ENCODE data around the gene B9D2.

Gene B9D2

DNA sequence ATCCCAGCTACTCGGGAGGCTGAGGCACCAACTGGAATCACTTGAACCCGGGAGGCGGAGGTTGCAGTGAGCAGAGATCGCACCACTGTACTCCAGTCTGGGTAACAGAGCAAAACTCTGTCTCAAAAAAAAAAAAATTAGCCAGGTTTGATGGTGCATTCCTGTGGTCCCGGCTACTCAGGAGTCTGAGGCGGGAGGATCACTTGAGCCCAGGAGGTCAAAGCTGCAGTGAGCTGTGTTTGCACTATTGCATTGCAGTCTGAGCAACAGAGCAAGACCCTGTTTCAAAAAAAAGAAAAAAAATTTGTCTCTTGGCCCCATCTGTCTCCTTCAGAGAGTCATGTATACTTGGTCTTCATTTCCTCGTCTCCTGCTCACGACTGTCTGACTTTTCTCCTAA lies 52.3 kb downstream of the B9D2 start:
- DNase-seq (ENCODE audit: low read depth in 3 of 3, low spot score in 1 of 3) = no peak

DNA sequence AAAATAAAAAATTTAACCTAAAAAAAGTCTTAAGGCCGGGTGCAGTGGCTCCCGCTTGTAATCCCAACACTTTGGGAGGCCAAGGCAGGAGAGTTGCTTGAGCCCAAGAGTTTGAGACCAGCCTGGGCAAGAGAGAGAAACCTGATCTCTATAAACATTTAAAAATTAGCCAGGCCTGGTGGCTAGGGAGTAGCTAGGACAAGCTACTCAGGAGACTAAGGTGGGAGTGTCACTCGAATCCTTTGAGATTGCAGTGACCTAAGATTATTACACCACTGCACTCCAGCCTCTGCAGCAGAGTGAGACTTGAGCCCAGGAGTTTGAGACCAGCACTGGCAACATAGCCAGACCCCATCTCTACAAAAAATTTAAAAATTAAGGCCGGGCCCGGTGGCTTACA lies 52.9 kb downstream of the B9D2 start:
- DNase-seq (ENCODE audit: low read depth in 3 of 3, low spot score in 1 of 3) = no peak

- peak; percentile 81 to 84 (median 81) for DNase-seq (ENCODE audit: low read depth in 3 of 3, low spot score in 1 of 3)
Observed at GRCh38 chr19:41310033-41310831, 53.7 kb downstream of the B9D2 start, which contains the start of gene CCDC97. Gene CCDC97 (plus strand): TSS chr19:41310172. CDS start chr19:41310311, 139 bp downstream.

- DNase-seq (ENCODE audit: low read depth in 3 of 3, low spot score in 1 of 3) = no peak
Observed at GRCh38 chr19:41309180-41310032, 54.5 kb downstream of the B9D2 start.

DNA sequence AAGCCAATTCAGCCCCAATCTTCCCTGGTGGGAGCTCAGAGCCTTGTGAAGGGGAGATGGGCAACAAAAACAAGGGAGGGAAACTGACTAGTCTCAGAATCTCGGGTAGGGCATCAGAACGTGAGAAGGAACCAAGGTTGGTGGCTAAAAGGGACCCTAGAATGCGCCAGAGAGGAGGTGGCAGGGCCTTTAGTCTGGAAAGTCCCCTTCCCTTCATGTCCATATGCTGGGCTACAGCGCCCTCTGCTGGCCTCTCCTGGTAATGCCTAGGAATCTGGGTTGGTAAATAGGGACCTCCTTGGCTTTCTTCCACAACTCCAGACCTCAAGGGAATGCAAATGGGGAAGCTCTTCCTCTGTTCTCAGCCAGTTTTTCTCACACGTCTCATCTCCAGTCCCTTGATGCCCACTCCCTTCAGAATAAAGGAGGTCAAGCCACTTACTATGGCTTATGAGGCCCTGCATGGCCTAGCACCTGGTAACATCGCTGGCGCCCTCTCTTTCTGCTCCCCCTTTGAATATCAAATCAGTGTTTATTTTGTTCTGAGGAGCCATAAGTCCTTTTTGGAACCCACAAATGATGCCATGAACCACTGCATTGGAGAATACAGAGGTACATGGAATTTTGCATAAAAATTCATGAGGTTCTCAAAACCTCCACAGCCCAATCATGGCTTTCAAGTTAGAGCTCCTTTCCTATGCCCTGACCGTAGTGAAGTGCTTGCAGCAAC lies 55.3 kb downstream of the B9D2 start:
- peak; percentile 81 to 97 (median 88) for DNase-seq (ENCODE audit: low read depth in 3 of 3, low spot score in 1 of 3)

DNA sequence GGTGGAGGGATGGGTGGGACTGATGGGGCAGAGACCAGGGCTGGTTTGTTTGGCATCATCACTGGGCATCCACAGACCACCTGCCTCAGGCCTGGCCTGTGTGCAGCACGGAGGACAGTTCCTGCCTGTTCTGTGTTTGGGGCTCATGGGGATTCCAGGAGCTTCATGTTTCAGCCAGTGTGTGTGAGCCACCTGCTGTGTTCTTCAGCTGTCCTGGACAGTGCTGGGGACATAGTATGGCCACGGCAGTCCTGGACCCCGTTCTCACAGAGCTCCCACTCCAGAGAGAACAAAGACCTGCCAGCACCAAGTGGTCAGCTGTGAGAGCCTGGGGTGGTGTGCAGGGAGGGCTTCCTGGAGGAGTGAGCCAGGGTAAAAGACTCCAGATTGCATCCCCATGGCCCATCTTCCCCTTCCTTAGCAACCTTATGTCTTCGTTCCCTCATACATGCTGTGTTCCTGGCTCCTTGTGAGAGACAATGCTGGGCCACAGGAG lies 55.9 kb downstream of the B9D2 start:
- DNase-seq (ENCODE audit: low read depth in 3 of 3, low spot score in 1 of 3) = no peak

DNA sequence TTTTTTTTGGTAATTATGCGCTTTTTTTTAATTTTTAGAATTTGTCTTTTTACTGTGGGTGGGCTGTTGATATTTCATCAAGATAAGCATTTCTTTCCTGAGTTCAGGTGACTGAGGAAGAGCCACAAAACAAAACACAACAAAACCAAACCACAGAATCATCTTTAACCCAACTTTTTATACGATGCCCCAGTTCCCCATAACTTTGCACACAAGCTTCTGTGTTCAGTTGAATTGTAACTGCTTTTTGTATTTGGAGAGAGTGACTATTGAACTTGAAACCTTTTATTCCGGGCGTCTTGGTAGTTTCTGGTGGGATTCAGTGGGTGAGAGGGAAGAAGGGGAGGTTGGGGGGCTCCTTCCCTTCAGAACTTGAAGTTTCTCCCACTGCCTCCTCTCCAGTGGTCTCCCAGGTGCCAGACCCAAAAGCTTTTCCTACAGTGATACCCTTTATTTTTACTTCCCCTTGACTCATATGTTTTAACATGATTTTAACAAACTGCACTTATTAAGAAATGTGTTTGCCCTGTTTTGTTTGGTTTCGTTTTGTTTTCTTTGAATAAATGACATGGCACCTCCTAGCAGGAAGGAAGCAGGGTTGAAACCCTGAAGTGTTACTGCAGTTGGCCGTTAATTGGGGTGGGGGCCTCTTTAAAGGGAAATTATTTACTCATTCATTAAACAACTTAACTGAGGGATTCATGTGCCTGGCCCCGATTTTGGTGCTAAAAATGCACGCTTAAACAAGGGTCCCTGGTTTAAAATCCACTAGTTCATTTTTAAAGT lies 56.7 kb downstream of the B9D2 start:
- DNase-seq (ENCODE audit: low read depth in 3 of 3, low spot score in 1 of 3) = no peak

DNA sequence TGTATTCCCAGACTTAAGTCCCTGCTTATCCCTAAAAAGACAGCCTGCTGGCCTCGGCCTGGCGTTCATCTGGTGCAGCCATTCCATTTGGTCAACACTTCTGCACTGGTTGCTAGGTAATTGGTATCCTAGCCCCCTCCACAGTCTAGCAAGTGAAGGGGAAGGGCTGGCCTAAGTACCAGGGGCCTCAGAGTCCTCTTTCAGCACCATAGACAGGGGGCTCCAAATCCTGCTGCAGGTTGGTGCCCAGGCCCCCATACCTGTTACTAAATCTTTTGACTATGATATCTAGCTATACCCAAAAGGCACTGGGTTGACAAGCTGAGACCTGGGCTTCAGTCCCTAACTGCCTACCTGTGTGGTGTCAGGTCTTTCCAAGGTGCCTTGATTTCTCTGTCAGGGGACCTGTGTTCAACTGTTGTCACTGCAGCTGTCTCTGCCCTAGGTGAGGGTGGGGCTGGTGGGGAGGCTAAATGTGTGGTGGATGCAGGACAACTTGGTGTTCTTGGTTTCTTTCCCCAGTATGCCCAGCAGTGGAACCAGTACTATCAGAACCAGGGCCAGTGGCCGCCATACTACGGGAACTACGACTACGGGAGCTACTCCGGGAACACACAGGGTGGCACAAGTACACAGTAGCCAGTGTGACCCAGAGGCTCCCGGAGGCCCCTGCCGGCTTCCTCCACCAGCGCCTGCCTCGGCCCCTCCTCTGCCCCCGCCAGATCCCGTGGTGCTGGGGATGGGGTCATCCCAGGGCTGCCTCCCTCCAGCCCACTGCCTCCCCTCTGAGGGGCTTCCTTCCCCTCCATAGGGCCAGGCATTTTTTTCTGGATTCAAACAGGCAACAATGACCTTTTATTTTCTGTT lies 57.8 kb downstream of the B9D2 start:
- DNase-seq (ENCODE audit: low read depth in 3 of 3, low spot score in 1 of 3) = no peak

- no peak for DNase-seq (ENCODE audit: low read depth in 3 of 3, low spot score in 1 of 3)
Observed at GRCh38 chr19:41304706-41305483, 59.1 kb downstream of the B9D2 start.
